HCT116 (cell line): ENCODE results near the gene KLHL11. TPM values are rescaled to one million over a fixed set of nuclear protein-coding genes. Genes with fewer than 3 reads are reported as not detected.

Experiments used
- ATAC-seq: fragments of 200-7000 bp; cut with Tn5 transposase; 2 replicates; pipeline ENCODE4 v1.9.1; 2020; ENCODE audit warnings: mild to moderate bottlenecking, moderate library complexity
- BruUV-seq: library from RNA; stranded (reverse); fragments of 400-500 nt; replicated peaks from 2 replicates; lab custom pipeline; 2021; lab: Mats Ljungman, UMichigan
- CTCF ChIA-PET: fragments of 300-600 bp; sonication (Branson Sonifier 250); formaldehyde crosslinking; loops from one replicate; lab custom pipeline; 2021; ENCODE audit warnings: antibody characterized with exemption; lab: Charles Lee
- POLR2A ChIA-PET: fragments of 300-600, 350-600 bp; sonication (Branson Sonifier 250); formaldehyde crosslinking; loops from one replicate; lab custom pipeline; 2021; ENCODE audit warnings: antibody characterized with exemption; lab: Charles Lee
- RAD21 ChIA-PET, 2 experiments: fragments of 300-600 bp; sonication (Branson Sonifier 250); formaldehyde crosslinking; loops; one replicate each; lab custom pipeline; 2023; ENCODE audit warnings: low total read pairs in 2 of 2; ENCODE audit not compliant: uncharacterized antibody in 2 of 2, unreplicated experiment in 2 of 2, low non-redundant PET in 1 of 2; lab: Charles Lee
- DNase-seq: peaks from one replicate; pipeline ENCODE4 v3.0.0-alpha.2; 2010; ENCODE audit warnings: low read depth, low spot score
- H2AFZ ChIP-seq: fragments of 200-600 bp; shearing (Covaris generic), sonication (generic); 2 replicates; pipeline ENCODE4 v1.6.1; 2017; ENCODE audit warnings: low read depth, mixed run types, mixed read lengths, antibody characterized with exemption, low read length; ENCODE audit not compliant: poor library complexity, severe bottlenecking
- H3K27ac ChIP-seq: 2 replicates; pipeline ENCODE4 v1.5.1; 2012; ENCODE audit warnings: low read depth, low read length
- H3K27me3 ChIP-seq: fragments of 200-600 bp; sonication (generic); 2 replicates; pipeline ENCODE4 v1.6.1; 2016; ENCODE audit warnings: mixed run types, low read length, mixed read lengths; ENCODE audit not compliant: insufficient read depth
- H3K36me3 ChIP-seq, 2 experiments: fragments of 200-500 bp in 1 of 2; fragments of 200-600 bp in 1 of 2; sonication (Bioruptor generic) in 1 of 2; sonication (generic) in 1 of 2; 2 replicates each; pipeline versions ENCODE4 v1.5.1 to v1.6.1; 2014 to 2016; ENCODE audit warnings: low read length in 2 of 2, inconsistent platforms in 1 of 2, mixed read lengths in 1 of 2, mixed run types in 1 of 2; ENCODE audit not compliant: insufficient read depth in 2 of 2, control insufficient read depth in 1 of 2
- H3K4me1 ChIP-seq, 2 experiments: fragments of 200-600 bp in 1 of 2; sonication (generic) in 1 of 2; 2 replicates each; pipeline versions ENCODE4 v1.5.1 to v1.6.1; 2012 to 2017; ENCODE audit warnings: low read length in 2 of 2, inconsistent platforms in 1 of 2, mild to moderate bottlenecking in 1 of 2, mixed read lengths in 1 of 2, mixed run types in 1 of 2, moderate library complexity in 1 of 2; ENCODE audit not compliant: insufficient read depth in 2 of 2, control insufficient read depth in 1 of 2
- H3K4me2 ChIP-seq: fragments of 200-600 bp; sonication (generic); 2 replicates; pipeline ENCODE4 v1.6.1; 2017; ENCODE audit warnings: mixed run types, low read length, mixed read lengths
- H3K4me3 ChIP-seq, 2 experiments: fragments of 200-600 bp in 1 of 2; sonication (generic) in 1 of 2; replicated peaks in 1 of 2; 2 replicates each; pipeline ENCODE4 v1.5.1; 2011 to 2016; ENCODE audit warnings: low read length in 2 of 2, control low read depth in 1 of 2, low read depth in 1 of 2, mild to moderate bottlenecking in 1 of 2, mixed read lengths in 1 of 2, mixed run types in 1 of 2
- H3K79me2 ChIP-seq: fragments of 200-600 bp; sonication (generic); 2 replicates; pipeline ENCODE4 v1.6.1; 2017; ENCODE audit warnings: mild to moderate bottlenecking, mixed run types, low read length, moderate library complexity, mixed read lengths; ENCODE audit not compliant: insufficient read depth
- H3K9ac ChIP-seq: fragments of 200-600 bp; sonication (generic); 2 replicates; pipeline ENCODE4 v1.6.1; 2016; ENCODE audit warnings: low read length, mixed read lengths
- H3K9me2 ChIP-seq: fragments of 200-600 bp; sonication (generic), shearing (Covaris generic); 2 replicates; pipeline ENCODE4 v1.6.1; 2017; ENCODE audit warnings: mixed run types, mild to moderate bottlenecking, moderate library complexity; ENCODE audit not compliant: insufficient read depth
- H3K9me3 ChIP-seq, 2 experiments: fragments of 200-500 bp in 1 of 2; fragments of 200-600 bp in 1 of 2; sonication (Bioruptor generic) in 1 of 2; sonication (generic) in 1 of 2; 2 replicates each; pipeline ENCODE4 v1.6.1; 2014 to 2017; ENCODE audit warnings: low read length in 2 of 2, mixed read lengths in 2 of 2, inconsistent platforms in 1 of 2, low read depth in 1 of 2, mild to moderate bottlenecking in 1 of 2, mixed run types in 1 of 2, moderate library complexity in 1 of 2; ENCODE audit not compliant: control insufficient read depth in 1 of 2, insufficient read depth in 1 of 2
- H4K20me1 ChIP-seq: fragments of 200-600 bp; sonication (generic), shearing (Covaris generic); 2 replicates; pipeline ENCODE4 v1.6.1; 2017; ENCODE audit warnings: mixed run types, mild to moderate bottlenecking, moderate library complexity; ENCODE audit not compliant: insufficient read depth
- CBX3 ChIP-seq: IDR thresholded peaks from 2 replicates; pipeline ENCODE4 v1.6.1; 2012; ENCODE audit warnings: low read depth
- EGR1 ChIP-seq: IDR thresholded peaks from 2 replicates; pipeline ENCODE4 v1.6.1; 2012; ENCODE audit warnings: low read depth
- ELF1 ChIP-seq: IDR thresholded peaks from 2 replicates; pipeline ENCODE4 v1.6.1; 2012; ENCODE audit warnings: low read depth, borderline replicate concordance
- EZH2 ChIP-seq: fragments of 200-600 bp; sonication (generic); IDR thresholded peaks from 2 replicates; pipeline ENCODE4 v1.6.1; 2017; ENCODE audit warnings: antibody characterized with exemption, mixed run types
- EZH2phosphoT487 ChIP-seq: fragments of 200-600 bp; IDR thresholded peaks from 2 replicates; pipeline ENCODE4 v1.6.1; 2018; ENCODE audit warnings: antibody characterized with exemption, borderline replicate concordance
- POLR2A ChIP-seq: IDR thresholded peaks from 2 replicates; pipeline ENCODE4 v1.7.0; 2011; ENCODE audit warnings: borderline replicate concordance; ENCODE audit not compliant: insufficient read depth, insufficient read length; ENCODE audit errors: extremely low read depth
- POLR2AphosphoS5 ChIP-seq: IDR thresholded peaks from 2 replicates; pipeline ENCODE4 v1.6.1; 2011; ENCODE audit warnings: mild to moderate bottlenecking, low read depth, low read length, moderate library complexity
- SIN3A ChIP-seq: IDR thresholded peaks from 2 replicates; pipeline ENCODE4 v1.6.1; 2012; ENCODE audit warnings: low read depth
- TCF7L2 ChIP-seq: IDR thresholded peaks from 2 replicates; pipeline ENCODE4 v1.7.0; 2011; ENCODE audit warnings: borderline replicate concordance, inconsistent platforms; ENCODE audit not compliant: insufficient read depth, insufficient read length; ENCODE audit errors: extremely low read depth
- YY1 ChIP-seq: IDR thresholded peaks from 2 replicates; pipeline ENCODE4 v1.6.1; 2011; ENCODE audit warnings: low read length, low read depth, moderate library complexity, mild to moderate bottlenecking; ENCODE audit not compliant: insufficient replicate concordance; ENCODE audit errors: extremely low read depth
- ZFX ChIP-seq: fragments of 450-650 bp; IDR thresholded peaks from 2 replicates; pipeline ENCODE4 v1.6.1; 2017
- ZNF274 ChIP-seq: fragments of 200-500 bp; sonication (Bioruptor generic); IDR thresholded peaks from 2 replicates; pipeline ENCODE4 v1.6.1; 2014; ENCODE audit warnings: mild to moderate bottlenecking, low read depth, low read length, inconsistent platforms
- intact Hi-C: fragments of 100-400 bp; cut with micrococcal nuclease; formaldehyde crosslinking; loops from 2 replicates; pipeline ENCODE4 v1.10.0; 2022
- total RNA-seq: library from RNA; stranded (reverse); gene quantifications from one replicate; pipeline ENCODE4 v1.2.1, GENCODE V29; 2021; ENCODE audit not compliant: unreplicated experiment
- TF ChIP-seq, protein P1 (sequence below): IDR thresholded peaks from 2 replicates; pipeline ENCODE4 v1.6.1; 2012; ENCODE audit warnings: low read depth
- TF ChIP-seq, protein P2 (sequence below): IDR thresholded peaks from 2 replicates; pipeline ENCODE4 v1.6.1; 2012
- TF ChIP-seq, protein P3 (sequence below): IDR thresholded peaks from 2 replicates; pipeline ENCODE4 v1.6.1; 2011; ENCODE audit warnings: mild to moderate bottlenecking, low read length, moderate library complexity; ENCODE audit not compliant: insufficient replicate concordance; ENCODE audit errors: extremely low read depth
- TF ChIP-seq, protein P4 (sequence below): IDR thresholded peaks from 2 replicates; pipeline ENCODE4 v1.6.1; 2012

Gene KLHL11
- total RNA-seq, 1 experiment from 2014 or later = 22.4 TPM

DNA sequence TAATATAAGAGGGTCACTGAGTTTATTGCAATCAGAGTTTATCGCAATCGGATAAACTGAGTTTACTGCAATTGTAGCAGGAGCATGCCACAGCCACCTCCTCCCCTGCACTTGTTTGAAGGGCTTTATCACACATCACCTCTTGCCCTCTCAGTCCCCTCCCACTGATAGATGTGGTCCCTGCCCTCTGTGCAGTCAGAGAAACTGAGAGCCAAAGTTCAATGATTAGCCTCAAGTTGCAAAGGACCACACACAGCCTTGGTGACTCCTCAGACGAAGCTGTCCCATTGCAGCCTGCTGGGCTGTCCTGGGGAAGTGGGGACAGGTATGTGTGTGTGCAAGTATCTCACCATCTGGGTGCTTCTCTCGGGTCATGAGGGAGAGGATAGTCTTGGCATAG, 39.9 kb upstream of the KLHL11 start:
- no peak overlapping the region for H3K27ac ChIP-seq
- peaks cover 56 to 71% of the 10 kb centered on the region in 2 experiments for H3K36me3 ChIP-seq

DNA sequence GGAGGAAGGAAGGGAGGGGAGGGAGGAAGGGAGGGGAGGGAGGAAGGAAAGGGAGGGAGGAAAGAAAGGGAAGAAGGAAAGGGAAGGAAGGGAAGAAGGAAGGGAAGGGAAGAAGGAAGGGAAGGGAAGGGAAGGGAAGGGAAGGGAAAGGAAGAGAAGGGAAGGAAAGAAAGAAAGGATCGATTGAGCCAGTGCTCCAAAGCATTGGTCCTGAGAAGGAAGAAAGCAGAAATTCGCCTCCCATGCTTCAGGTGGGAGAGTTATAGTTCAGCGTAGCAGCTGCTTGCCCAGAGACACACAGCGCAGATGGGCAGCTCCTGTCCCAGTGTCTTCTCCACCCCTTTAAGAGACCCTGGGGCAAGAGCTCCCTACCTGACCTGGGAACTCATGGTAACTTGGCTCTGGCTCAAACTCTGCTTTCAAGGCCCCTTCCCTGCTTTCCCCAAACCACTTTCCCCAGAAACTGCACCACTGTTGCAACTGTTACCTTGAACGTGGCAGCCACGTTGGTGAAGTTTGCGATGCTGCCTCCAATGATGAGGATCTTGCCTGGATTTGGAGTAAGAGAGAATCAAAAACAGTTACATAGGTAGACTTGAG, 39.1 kb upstream of the KLHL11 start:
- intact Hi-C loops = no loop called here
- POLR2A ChIA-PET = no interaction called here
- Histone ChIP-seq H3K4me1 (peaks cover 0 to 12% of the 10 kb centered on the region in 2 experiments; a peak in 2 of 4 replicates), H3K9me3 (no peaks in the 10 kb centered on the region), H3K27ac (no peak overlapping the region), H3K4me3 (no peak overlapping the region), H3K36me3 (peaks cover 51 to 63% of the 10 kb centered on the region in 2 experiments), H4K20me1 (no peaks in the 10 kb centered on the region), H3K4me2 (no peak overlapping the region), H3K9me2 (no peaks in the 10 kb centered on the region), H2AFZ (no peak overlapping the region), H3K79me2 (no peaks in the 10 kb centered on the region), H3K9ac (no peak overlapping the region), H3K27me3 (no peaks in the 10 kb centered on the region)
- TF ChIP-seq, protein P1, sequence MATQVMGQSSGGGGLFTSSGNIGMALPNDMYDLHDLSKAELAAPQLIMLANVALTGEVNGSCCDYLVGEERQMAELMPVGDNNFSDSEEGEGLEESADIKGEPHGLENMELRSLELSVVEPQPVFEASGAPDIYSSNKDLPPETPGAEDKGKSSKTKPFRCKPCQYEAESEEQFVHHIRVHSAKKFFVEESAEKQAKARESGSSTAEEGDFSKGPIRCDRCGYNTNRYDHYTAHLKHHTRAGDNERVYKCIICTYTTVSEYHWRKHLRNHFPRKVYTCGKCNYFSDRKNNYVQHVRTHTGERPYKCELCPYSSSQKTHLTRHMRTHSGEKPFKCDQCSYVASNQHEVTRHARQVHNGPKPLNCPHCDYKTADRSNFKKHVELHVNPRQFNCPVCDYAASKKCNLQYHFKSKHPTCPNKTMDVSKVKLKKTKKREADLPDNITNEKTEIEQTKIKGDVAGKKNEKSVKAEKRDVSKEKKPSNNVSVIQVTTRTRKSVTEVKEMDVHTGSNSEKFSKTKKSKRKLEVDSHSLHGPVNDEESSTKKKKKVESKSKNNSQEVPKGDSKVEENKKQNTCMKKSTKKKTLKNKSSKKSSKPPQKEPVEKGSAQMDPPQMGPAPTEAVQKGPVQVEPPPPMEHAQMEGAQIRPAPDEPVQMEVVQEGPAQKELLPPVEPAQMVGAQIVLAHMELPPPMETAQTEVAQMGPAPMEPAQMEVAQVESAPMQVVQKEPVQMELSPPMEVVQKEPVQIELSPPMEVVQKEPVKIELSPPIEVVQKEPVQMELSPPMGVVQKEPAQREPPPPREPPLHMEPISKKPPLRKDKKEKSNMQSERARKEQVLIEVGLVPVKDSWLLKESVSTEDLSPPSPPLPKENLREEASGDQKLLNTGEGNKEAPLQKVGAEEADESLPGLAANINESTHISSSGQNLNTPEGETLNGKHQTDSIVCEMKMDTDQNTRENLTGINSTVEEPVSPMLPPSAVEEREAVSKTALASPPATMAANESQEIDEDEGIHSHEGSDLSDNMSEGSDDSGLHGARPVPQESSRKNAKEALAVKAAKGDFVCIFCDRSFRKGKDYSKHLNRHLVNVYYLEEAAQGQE = no peak
- TF ChIP-seq, protein P2, sequence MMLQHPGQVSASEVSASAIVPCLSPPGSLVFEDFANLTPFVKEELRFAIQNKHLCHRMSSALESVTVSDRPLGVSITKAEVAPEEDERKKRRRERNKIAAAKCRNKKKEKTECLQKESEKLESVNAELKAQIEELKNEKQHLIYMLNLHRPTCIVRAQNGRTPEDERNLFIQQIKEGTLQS = no peak
- no peak for TF ChIP-seq TCF7L2
- TF ChIP-seq, protein P3, sequence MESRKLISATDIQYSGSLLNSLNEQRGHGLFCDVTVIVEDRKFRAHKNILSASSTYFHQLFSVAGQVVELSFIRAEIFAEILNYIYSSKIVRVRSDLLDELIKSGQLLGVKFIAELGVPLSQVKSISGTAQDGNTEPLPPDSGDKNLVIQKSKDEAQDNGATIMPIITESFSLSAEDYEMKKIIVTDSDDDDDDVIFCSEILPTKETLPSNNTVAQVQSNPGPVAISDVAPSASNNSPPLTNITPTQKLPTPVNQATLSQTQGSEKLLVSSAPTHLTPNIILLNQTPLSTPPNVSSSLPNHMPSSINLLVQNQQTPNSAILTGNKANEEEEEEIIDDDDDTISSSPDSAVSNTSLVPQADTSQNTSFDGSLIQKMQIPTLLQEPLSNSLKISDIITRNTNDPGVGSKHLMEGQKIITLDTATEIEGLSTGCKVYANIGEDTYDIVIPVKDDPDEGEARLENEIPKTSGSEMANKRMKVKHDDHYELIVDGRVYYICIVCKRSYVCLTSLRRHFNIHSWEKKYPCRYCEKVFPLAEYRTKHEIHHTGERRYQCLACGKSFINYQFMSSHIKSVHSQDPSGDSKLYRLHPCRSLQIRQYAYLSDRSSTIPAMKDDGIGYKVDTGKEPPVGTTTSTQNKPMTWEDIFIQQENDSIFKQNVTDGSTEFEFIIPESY = no peak
- no peak for TF ChIP-seq CBX3
- TF ChIP-seq POLR2AphosphoS5 = no peak
- no TSS peak for BruUV-seq
- ATAC-seq = no peak
- no peak for DNase-seq
- CTCF ChIA-PET = no interaction called here
- RAD21 ChIA-PET = no interaction called here

More for the DNA sequence above, 39.9 kb upstream of the KLHL11 start:
- ChIA-PET CTCF (no interaction called here), POLR2A (no interaction called here), RAD21 (no interaction called here)
- Histone ChIP-seq H3K4me1 (peaks cover 0 to 12% of the 10 kb centered on the region in 2 experiments; a peak in 2 of 4 replicates), H3K9me2 (no peaks in the 10 kb centered on the region), H4K20me1 (no peaks in the 10 kb centered on the region), H3K9me3 (no peaks in the 10 kb centered on the region)
- DNase-seq (no peak), ATAC-seq (no peak)
- no peak for TF ChIP-seq EZH2
- TF ChIP-seq, protein P4, sequence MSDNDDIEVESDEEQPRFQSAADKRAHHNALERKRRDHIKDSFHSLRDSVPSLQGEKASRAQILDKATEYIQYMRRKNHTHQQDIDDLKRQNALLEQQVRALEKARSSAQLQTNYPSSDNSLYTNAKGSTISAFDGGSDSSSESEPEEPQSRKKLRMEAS = no peak
- TF ChIP-seq ELF1 = no peak
- no peak for TF ChIP-seq TCF7L2
- TF ChIP-seq YY1 = no peak
- no peak for TF ChIP-seq ZNF274
- no peak for TF ChIP-seq EGR1
- TF ChIP-seq SIN3A = no peak
- TF ChIP-seq POLR2A = no peak
- TF ChIP-seq EZH2phosphoT487 = no peak
- TF ChIP-seq CBX3 = no peak
- no peak for TF ChIP-seq POLR2AphosphoS5
- TF ChIP-seq ZFX = no peak
- TF ChIP-seq, all 23 proteins: peak for 0
- Histone ChIP-seq H3K9ac (no peak overlapping the region), H3K4me2 (no peak overlapping the region), H3K27me3 (no peaks in the 10 kb centered on the region), H3K4me3 (no peak overlapping the region), H3K79me2 (0 out of 2 replicates have a peak, but pooled peaks cover 4% of the 10 kb centered on the region), H2AFZ (no peak overlapping the region)
- BruUV-seq = no TSS peak
- intact Hi-C loops = no loop called here
